Measurements from ENCODE around the gene PRR36.

DNA sequence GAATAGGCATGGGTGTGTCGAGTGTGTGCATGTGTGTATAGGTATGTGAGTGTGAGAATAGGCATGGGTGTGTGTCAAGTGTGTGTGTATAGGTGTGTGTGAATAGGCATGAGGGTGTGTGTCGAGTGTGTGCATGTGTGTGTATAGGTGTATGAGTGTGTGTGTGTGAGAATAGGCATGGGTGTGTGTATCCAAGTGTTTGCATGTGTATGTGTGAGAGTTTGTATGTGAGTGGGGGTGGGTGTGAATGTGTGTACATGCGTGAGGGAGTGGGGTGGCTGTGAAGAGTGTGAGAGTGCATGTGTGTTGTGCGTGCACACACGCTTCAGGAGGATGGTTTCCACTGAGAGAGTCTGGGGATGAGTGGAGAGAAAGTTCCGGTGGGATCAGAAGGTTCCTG lies 30.7 kb downstream of the PRR36 start:
- no peak for TF ChIP-seq POLR2A (IDR thresholded peaks at IDR 0.05; ENCODE audit: low read depth)
- TF ChIP-seq, protein P1, sequence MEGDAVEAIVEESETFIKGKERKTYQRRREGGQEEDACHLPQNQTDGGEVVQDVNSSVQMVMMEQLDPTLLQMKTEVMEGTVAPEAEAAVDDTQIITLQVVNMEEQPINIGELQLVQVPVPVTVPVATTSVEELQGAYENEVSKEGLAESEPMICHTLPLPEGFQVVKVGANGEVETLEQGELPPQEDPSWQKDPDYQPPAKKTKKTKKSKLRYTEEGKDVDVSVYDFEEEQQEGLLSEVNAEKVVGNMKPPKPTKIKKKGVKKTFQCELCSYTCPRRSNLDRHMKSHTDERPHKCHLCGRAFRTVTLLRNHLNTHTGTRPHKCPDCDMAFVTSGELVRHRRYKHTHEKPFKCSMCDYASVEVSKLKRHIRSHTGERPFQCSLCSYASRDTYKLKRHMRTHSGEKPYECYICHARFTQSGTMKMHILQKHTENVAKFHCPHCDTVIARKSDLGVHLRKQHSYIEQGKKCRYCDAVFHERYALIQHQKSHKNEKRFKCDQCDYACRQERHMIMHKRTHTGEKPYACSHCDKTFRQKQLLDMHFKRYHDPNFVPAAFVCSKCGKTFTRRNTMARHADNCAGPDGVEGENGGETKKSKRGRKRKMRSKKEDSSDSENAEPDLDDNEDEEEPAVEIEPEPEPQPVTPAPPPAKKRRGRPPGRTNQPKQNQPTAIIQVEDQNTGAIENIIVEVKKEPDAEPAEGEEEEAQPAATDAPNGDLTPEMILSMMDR (IDR thresholded peaks at IDR 0.05) = no peak
- TF ChIP-seq POLR2AphosphoS5 (IDR thresholded peaks at IDR 0.05) = no peak

Measured in esophagus muscularis mucosa (tissue), 3 donors.